GM12892 (cell line): ENCODE results near the gene SDR42E2.

Experiments
- DNase-seq: peaks from one replicate; pipeline ENCODE4 v3.0.0; 2011; ENCODE audit not compliant: insufficient read length
- FAIRE-seq: peaks from 2 replicates; lab custom pipeline; 2011; peaks lifted over from hg19 to GRCh38; lab: Jason Lieb, UNC
- POLR2A ChIP-seq: IDR thresholded peaks from 2 replicates; pipeline ENCODE4 v1.6.1; 2011; ENCODE audit warnings: low read depth, low read length, control low read depth
- POLR2AphosphoS5 ChIP-seq: IDR thresholded peaks from 2 replicates; pipeline ENCODE4 v1.6.1; 2011; ENCODE audit warnings: low read depth, low read length, control low read depth
- TAF1 ChIP-seq: IDR thresholded peaks from 2 replicates; pipeline ENCODE4 v1.6.1; 2011; ENCODE audit warnings: low read depth, mild to moderate bottlenecking, control low read depth, low read length, borderline replicate concordance

Gene SDR42E2

DNA sequence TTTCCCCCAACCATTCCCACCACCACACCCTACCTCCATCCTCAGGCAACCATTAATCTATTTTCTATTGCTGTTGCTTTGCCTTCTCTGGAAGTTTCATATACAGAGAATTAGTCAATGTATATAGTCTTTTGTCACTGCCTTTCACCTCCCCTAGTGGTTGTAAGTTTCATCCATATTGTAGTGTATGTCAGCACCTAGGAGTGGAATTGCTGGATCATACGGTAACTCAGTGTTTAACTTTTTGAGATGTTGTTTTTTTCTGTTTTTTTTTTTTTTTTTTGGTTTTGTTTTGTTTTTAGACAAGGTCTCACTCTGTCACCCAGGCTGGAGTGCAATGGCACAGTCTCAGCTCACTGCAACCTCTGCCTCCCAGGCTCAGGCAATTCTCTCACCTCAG lies 60.7 kb downstream of the SDR42E2 start:
- TF ChIP-seq POLR2AphosphoS5 = no peak
- TF ChIP-seq POLR2A = no peak
- TF ChIP-seq TAF1 = no peak

DNA sequence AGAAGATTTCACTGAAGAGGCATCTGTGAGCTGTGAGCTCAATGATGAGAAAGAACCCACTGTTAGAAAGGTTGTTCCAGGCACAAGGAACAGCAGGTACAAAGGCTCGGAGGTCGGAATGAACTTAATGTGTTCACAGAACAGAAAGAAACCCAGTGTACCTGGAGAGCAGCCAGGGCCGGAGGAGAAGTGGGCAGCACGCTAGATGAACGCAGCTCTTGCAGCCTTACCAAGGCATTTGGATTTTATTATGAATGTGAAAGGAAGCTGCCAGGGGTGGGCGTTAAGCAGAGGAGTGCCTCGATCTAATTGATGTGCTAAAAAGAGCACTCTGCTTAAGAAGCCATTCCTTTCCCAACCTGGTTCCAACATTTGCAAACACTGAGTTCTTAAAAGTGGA lies 62.8 kb downstream of the SDR42E2 start:
- no peak for FAIRE-seq
- TF ChIP-seq TAF1 (no peak), POLR2A (no peak), POLR2AphosphoS5 (no peak)

More for the DNA sequence above, 60.7 kb downstream of the SDR42E2 start:
- no peak for FAIRE-seq
- no peak for DNase-seq

DNA sequence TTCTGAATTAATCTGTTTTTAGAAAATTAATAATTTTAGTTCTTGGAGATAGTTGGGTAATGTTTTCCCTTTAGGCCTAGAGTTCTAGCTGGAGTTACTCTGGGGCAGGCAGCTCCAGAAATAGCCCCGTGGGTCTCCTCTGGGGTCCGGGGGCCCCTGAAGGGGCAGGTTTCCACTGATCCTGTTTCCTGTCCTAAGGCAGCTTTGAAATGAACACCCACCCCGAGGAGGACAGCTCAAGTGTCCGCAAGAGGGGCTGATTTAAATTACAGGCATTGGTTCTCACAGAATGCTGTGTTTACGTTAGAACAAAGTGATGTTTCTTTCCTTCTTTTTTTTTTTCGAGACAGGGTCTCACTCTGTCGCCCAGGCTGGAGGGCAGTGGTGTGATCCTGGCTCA lies 67.6 kb downstream of the SDR42E2 start:
- DNase-seq (no peak), FAIRE-seq (no peak)
- TF ChIP-seq TAF1 (no peak), POLR2A (no peak), POLR2AphosphoS5 (no peak)

More for the DNA sequence above, 62.8 kb downstream of the SDR42E2 start:
- no peak for DNase-seq

DNA sequence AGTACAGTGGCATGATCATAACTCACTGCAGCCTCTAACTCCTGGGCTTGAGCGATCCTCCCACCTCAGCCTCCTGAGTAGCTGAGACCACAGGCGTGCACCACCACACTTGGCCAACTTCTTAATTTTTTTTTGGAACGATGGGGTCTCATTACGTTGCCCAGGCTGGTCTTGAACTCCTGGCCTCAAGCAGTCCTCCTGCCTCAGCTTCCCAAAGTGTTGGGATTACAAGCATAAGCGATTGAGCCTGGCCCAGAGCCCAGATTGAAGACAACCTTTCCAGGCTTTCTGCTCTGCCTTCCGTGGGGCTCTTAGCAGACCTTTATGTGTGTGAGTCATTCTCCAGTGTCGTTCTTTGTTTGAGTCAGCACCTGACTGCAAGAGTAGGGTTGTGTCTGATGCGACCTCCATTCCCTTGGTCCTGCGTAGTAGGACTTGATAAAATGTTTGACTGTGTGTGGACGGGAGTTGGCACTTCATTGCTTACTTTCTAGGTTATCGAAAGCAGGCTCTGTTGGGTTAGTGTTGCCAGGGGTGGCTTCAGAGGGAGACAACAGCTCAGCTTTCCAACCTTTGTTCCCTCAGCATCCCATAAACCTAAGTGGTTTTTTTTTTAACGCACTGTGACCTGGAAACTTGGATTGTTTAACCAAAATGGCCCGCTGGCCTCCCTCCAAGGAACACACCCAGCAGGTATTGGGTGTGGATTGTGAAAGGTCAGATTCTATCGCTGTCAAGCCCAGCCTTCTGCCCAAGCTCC lies 70.2 kb downstream of the SDR42E2 start:
- TF ChIP-seq TAF1 = no peak
- TF ChIP-seq POLR2A = no peak
- TF ChIP-seq POLR2AphosphoS5 = no peak
- FAIRE-seq (no peak), DNase-seq (no peak)

DNA sequence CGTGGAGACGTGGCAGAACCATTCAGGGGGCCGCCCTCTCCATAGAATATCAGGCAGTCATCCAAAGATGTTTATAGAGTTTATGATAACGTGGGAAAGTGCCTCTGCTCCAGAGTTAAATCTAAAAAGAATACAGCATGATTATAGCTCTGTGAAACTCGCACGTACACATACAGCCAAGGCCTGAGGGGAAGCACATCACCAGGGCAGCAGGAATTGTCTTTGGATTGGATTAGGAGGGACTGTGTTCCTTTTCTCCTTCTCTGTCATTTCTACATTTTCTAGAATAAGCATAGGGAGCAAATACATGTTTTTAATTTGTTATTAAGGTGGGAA lies 70.7 kb downstream of the SDR42E2 start:
- DNase-seq (no peak), FAIRE-seq (no peak)
- TF ChIP-seq POLR2AphosphoS5 (no peak), POLR2A (no peak), TAF1 (no peak)

DNA sequence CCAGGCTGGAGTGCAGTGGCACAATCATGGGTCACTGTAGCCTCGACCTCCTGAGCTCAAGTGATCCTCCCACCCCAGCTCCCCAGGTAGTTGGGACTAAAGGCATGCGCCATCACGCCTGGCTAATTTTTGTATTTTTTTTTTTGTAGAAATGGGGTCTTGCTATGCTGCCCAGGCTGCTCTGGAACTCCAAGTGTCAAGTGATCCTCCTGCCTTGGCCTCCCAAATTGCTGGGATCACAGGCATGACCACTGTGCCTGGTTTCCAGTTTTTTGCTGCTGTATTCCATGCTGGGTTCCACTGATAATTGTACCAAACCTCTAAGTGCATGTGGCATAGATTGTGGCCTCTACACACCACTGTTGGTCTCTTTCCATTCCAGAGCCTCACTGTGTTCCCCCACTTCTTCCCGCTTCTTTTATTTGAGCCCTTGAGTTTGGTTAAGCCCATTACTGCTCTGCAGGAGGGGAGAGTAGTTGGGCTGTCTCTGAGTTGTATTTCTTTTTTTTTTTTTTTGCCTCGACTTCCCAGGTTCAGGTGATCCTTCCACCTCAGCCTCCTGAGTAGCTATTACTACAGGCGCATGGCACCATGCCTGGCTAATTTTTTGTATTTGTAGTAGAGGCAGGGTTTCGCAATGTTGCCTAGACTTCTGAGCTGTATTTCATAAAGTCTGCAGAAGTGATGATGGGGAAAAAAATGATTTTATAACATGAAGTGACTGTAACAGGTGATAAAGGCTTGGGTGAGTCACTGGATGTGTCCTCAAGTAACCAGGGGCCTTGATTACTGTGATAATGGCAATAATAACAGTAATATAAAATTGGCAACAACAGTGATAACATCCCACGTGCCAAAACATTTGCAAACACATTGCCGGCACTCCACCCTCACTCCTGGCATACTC lies 73.8 kb downstream of the SDR42E2 start:
- TF ChIP-seq POLR2A (no peak), TAF1 (no peak), POLR2AphosphoS5 (no peak)
- no peak for DNase-seq
- no peak for FAIRE-seq

DNA sequence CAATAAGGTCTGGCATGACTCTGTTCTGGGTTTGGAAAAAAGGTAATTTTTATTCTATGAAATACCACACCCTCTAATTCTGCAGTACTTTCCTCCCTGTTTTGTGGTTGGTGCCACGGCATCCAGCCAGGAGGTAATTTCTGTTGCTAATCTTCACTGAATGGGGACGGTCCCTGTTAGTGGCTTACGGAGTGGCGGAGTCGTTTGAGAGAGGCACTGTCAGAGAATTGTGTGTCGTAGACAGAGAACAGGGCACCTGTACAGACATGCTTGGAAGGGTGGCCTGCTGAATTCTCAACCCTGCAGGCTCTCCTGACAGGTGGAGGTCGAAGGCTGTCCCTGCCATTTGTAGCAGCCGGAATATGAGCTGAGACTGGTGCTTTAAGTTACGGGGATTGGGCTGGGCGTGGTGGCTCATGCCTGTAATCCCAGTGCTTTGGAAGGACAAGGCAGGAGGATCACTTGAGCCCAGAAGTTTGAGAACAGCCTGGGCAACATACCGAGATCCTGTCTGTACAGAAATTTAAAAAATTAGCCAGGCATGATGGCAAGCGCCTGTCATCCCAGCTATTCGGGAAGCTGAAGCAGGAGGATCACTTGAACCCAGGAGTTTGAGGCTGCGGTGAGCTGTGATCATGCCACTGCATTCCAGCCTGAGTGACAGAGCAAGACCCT lies 77.0 kb downstream of the SDR42E2 start:
- TF ChIP-seq POLR2A (no peak), TAF1 (no peak), POLR2AphosphoS5 (no peak)
- DNase-seq = no peak
- no peak for FAIRE-seq

DNA sequence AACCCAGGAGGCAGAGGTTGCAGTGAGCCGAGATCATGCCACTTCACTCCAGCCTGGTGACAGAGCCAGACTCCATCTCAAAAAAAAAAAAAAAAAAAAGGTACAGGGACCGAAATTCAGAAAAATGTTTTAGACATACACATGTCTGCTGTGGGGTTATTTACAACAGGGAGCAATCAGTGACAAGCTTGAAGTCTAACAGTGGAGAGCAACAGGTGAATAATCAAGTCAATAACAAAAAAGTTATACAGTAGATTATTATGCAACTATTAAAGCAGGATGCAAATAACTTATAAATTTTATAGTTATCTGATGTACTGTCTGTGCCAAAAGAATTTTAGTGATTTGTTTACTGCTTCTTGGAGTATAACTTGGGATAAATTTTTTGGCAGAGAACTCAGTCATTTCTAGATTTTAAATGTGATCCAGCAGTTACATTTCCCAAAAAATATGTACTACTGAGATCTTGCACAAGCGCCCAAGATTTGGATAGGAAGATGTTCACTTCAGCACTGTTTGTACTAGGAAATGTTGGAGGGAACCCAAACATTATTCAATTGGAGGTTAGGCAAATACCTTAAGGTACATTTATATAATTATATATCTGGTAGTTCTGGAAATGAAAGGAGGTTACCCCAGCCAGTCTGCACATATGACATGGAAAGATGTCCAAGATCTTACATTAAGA lies 77.9 kb downstream of the SDR42E2 start:
- TF ChIP-seq POLR2AphosphoS5 (no peak), TAF1 (no peak), POLR2A (no peak)
- no peak for DNase-seq
- FAIRE-seq = no peak
